GM21515 (cell line): ENCODE measurements around the gene IDH3A.
"Not testable (repeated sequence)": the region's sequence is repeated elsewhere in the genome, so short reads cannot be mapped to it uniquely, and the experiment has no call there.

ENCODE experiments used
- ATAC-seq: cut with Tn5 transposase; IDR thresholded peaks from one replicate; pipeline ENCODE4 v1.9.1; 2021; ENCODE audit not compliant: unreplicated experiment

Gene IDH3A

DNA sequence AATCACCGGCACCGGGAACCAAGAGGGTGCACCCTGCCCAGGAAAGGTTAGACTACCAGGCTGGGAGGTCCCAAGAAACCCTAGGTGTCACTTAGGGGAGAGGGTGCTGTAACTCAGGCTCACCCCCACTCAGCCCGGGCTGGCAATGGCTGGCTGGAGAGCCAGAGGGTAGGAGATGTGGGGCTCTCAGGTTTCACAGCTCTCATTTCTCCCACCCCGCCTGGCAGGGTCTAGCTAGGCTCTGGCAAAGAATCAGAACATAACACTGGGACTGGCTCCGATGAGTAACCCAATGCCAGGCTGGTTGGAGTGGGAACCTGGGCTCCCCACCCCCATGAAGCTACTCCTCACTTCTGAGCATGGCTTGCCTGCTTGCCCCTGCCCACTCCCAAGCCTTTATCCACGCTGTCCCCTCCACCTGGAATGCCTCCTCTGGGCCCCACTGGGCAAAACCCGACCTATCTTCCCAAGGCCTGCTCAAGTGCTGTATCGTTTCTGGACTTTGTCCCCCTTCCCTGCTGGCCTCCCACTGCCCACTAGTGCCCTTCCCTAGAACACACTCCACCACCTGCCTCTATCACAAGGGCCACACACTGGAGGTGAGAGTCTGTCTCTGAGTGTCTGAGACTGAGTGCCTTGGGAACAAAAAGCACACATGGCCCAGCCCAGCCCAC, 19.9 kb upstream of the IDH3A start:
- no peak for ATAC-seq

DNA sequence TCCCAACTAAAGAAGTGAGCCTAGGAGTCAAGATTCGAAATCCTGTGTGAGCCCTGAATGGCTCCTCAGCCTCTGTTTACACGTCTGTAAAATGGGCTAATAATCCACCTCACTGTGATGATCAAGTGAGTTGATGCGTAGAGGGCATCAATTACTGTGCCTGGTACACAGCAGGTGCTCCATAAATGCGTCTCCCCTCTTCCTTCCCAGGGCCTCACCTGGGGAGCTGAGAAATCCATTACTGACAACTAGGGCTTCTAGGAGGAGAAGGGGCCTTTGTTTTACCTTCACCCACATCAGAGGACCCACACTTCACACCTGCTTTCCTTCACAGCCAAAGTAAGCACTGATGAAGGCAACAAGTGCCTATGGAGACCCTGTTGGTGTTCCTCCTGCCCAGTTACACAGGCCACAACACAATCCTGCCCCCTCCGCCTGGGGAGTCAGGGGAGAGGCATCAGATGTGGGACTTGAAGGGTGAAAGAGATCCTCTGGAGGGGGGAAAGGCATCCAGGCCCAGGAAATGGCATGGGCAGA, 19.3 kb upstream of the IDH3A start:
- no peak for ATAC-seq

DNA sequence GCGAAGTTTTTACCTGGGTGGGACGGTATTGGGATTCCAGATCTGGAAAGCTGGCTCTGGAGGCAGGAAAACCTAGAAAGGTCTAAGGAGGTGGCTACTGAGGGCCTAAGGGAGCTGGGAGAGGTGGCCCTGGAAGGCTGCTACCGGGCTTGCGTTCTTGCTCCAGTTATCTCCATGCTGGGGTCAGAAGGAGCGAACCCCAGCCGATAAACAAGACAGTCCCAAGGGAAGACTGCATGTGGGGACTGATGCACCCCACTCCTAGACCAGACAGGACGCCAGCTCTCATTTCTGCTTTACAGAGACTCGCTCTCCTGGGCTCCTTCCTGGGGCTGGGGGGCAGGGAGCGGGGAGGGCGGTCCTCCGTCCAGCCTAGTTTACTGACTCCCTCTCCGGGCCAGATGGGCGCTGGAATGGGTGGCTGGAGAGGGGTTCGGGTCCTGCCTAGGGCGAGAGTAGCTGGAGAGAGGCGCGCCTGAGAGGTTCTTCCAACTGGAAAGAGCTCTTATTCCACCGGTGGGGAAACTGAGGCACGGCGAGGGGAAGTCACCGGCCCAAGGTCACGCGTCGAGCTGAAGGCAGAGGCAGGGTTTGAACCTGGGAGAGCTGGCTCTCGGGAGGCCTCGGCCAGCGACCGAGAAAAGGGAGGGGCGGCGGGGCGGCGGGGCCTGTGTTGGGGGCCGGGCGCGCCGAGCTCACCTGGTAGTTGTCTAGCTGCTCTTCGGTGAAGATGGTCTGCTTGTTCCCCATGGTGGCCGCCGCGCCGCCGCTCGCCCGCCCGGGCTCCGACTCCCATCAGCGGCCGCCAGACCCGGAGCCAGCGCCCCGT, 18.5 kb upstream of the IDH3A start:
- peak; percentile 38 for ATAC-seq

DNA sequence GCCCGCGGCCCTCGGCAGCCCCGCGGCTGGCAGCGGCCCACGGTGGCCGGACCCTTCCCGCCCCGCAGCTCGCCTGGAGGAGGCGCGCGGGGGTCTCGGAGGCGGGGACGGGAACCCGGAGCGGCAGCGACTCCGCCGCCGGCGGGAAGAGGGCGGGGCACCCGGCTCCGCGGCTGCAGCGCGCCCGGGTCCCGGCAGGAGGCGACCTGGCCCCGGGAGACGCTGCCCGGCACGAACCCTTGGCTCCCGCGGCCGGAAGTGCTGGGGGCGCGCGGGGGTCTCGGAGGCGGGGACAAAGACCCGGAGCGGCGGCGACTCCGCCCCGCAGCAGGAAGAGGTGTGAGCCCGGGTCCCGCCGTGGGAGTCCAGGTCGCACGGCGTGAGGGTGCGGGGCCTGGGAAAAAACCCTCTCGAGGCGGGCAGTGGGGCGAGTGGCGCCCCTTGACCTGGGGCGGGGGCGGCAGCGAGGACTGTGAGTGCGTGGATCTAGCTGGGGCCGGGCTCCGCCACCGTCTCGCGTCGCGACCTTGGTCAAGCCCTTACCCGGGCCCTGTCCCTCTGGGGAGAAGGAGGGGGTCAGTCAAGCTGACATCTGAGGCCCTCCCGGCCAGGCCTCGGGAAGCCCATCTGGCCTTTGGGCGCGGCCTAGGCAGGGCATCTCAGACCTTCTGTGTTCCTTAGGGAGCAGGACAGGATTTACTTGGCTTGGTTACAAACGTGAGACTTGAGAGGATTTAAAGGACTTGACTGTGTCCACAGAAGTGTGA, 17.7 kb upstream of the IDH3A start, which contains the start of gene CIB2:
TSS of gene CIB2 (minus strand) at position 151 of the 767 bp plus-strand sequence. CDS start 230 bp downstream, outside the sequence.
- peak; percentile 77 for ATAC-seq

DNA sequence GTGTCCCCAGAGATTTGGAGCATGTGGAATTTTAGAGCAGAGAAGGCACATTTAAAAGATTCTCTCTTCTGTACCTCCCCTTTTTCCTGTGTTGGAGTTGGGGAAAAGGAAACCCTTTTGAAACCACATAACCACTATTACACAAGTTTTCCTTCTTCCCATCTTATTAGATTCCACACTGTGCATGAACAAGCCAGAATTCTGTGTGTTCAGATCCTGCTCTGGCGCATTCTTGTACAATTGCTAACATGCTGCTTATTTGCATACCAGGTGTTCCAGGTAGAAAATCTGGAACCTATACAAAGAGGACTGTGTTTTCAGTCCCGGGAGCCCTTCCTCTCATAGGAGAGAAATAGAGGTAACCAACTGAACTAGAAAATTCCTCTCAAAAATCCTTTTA, 15.4 kb upstream of the IDH3A start:
- no peak for ATAC-seq

DNA sequence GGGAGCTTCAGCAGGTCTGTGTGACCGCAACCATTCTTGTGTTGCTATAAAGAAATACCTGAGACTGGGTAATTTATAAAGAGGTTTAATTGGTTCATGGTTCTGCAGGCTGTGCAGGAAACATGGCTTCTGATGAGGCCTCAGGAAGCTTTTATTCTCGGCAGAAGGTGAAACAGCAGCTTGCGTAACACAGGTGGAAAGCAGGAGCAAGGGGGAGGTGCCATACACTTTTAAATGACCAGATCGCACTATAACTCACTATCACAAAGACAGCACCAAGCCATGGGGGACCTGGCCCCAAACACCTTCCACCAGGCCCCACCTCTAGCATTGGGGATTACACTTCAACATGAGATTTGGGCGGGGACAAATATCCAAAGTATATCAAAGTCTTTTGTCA, 9.6 kb upstream of the IDH3A start:
- ATAC-seq: no peak

DNA sequence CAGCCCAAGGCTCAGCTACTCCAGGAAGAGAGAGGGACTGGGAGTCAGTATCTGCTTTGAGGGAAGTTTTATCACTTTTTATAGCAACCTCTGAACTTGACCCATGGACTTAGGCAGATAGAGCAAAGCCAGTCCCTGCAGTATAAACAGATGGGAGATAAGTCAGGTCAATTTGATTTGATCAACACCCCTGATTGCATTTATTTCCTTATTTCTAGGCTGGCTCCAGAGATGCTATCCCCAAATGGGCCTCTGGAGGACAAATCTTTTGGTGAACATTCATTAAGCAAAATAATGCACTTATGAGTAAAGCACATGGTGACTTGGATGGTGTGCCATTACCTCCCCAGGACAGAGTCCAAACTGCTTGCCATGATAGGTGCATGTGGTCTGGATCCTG, 8.9 kb upstream of the IDH3A start:
- ATAC-seq: no peak

DNA sequence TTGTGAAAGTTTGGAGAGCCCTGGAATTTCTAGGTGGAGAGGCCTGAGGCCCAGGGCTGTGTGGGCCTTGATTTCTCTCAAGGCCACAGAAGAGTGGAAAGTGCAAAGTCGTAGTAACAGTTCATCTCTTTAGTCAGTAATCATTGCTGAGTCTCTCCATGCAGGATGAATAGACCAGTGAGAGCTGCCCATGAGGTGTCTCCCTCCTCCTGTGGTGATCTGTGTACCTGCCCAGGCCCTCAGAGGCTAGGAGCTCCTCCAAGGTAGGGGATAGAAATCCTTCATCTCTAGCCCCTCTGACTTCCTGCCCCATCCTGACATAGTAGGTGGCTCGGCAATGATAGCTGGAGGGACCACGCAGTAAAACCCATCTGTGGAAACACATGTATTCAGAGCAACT, 6.8 kb upstream of the IDH3A start:
- no peak for ATAC-seq

- no peak for ATAC-seq
These were observed 2.6 kb upstream of the IDH3A start for GRCh38 chr15:78146425-78147154.

DNA sequence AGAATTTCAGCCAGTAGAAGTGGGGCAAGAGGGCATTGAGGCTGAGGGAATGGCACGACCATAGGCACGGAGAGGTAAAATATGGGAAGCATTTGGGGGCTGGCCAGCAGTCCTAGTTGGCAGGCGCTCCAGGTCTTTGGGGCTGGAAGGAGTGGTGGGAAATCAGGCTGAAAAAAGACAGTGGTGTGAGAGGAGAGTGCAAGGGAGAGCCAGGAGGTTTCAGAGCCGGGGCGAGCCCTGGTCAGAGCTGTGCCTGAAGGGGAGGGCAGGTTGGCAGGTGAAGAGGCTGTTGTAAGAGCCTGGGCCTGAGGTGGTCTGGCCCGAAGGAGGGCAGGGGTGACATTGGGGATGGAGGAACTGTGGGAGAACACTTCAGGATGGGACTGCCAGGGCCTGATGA, 1.6 kb upstream of the IDH3A start:
- no peak for ATAC-seq

DNA sequence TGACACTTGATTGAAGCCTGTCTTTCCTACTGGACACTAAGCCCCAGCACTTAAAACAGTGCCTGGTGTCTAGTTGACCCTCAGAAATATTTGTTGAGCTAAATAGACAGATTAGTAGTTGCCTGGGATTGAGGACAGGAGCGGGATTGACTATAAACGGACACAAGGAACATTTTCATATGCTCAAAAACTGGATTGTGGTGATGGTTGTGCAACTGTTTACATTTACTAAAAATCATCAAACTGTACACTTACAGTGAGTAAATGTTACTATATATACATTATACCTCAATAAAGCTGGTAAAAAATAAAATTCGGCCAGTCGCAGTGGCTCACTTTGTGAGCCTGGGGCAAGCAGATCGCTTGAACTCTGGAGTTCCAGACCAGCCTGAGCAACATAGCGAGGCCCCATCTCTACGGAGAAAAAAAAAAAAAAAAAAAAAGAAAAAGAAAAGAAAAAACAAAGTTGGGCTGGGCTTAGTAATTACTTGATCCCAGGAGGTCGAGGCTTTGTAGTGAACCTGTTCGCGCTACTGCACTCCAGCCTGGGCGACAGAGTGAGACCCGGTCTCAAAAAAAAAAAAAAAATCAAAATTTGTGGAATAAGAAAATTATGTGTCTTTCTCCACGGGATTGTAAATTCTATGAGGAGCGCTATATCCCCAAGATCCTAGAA, 632 bp upstream of the IDH3A start:
- ATAC-seq: peak; percentile 3

GRCh38 chr15:78149805-78150751, 916 bp downstream of the IDH3A start:
- peak; percentile 36 for ATAC-seq

- not testable (repeated sequence) for ATAC-seq
These were observed 1.9 kb downstream of the IDH3A start for GRCh38 chr15:78151075-78151474.

GRCh38 chr15:78154955-78155354, 5.8 kb downstream of the IDH3A start:
- ATAC-seq: no peak

GRCh38 chr15:78155355-78155939, 6.3 kb downstream of the IDH3A start:
- ATAC-seq: no peak

- no peak for ATAC-seq
These were observed 7.5 kb downstream of the IDH3A start for GRCh38 chr15:78156653-78157052.

DNA sequence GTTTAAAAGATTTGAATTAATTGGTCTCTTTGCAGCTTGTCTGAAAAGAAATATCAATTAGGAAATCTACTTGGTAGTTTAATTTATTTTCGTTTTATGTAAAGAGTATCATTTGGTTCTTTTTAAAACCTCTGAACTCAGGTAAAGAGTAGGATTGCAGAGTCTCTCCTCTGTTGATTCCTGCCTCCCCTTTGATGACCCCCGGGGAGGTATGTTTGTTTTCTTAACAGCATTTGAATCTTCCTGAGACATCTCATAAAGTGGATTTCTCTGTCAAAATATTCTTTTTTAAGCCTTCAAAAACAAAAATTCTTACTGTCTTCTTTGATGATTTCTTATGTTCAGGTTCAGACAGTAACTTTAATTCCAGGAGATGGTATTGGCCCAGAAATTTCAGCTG, 8.0 kb downstream of the IDH3A start:
- ATAC-seq: no peak

- no peak for ATAC-seq
These were observed 10.2 kb downstream of the IDH3A start for GRCh38 chr15:78159395-78159794.

- ATAC-seq: no peak
These were observed 12.9 kb downstream of the IDH3A start for GRCh38 chr15:78162038-78162437.
